ENCODE data around the gene HAS3.

Gene HAS3

DNA sequence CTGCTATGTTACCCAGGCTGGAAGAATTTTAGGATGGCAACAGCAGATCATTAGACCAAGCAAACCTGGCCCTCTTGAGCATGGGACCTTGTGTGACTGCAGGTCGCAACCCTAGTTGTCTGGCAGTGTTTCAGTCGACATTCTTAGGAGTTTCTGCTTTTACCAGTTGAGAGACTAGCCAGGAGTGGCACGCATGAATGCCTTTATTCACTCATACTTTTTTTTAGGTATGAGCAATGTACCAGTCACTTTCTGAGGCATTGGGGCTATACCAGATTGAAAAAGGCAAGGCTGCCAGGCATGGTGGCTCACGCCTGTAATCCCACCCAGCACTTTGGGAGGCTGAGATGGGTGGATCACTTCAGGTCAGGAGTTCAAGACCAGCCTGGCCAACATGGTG lies 28.2 kb upstream of the HAS3 start:
- H3K9ac ChIP-seq (ENCODE audit: low read length), result no peak overlapping the region
- no peaks in the 10 kb centered on the region for H3K4me1 ChIP-seq (ENCODE audit: insufficient read depth, low read length)
- H3K9me3 ChIP-seq (ENCODE audit: low read length), result no peaks in the 10 kb centered on the region
- no peaks in the 10 kb centered on the region for H3K36me3 ChIP-seq (ENCODE audit: insufficient read depth, low read length)
- no peak overlapping the region for H3K27ac ChIP-seq (ENCODE audit: low read depth, low read length)
- no peak overlapping the region for H3K4me3 ChIP-seq (ENCODE audit: low read depth in 1 of 2, low read length in 2 of 2)
- no peaks in the 10 kb centered on the region for H3K27me3 ChIP-seq (ENCODE audit: control insufficient read depth in 1 of 2, insufficient read depth in 2 of 2, low read length in 2 of 2)

DNA sequence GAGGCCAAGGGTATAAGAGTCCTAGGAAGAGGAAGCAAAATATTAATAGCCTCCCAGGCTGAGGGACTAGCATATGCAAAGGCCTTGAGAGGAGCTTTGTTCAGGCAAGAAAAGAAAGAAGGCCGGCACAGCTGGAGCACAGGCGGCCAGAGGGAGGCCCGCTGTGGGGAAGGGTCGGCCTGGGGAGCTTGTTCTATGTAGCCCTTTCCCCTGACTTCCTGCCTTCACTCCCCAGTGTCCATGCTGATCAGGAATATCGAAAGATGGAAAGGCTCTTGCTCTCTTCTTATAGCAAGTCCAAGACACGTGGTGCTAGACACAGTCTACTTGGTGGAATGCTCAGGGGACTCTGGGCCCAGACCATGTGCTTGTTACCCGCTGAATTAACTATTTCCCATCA lies 27.4 kb upstream of the HAS3 start:
- H3K9me3 ChIP-seq (ENCODE audit: low read length), result no peaks in the 10 kb centered on the region
- no peak overlapping the region for H3K4me3 ChIP-seq (ENCODE audit: low read depth in 1 of 2, low read length in 2 of 2)
- no peak overlapping the region for H3K9ac ChIP-seq (ENCODE audit: low read length)
- no peak overlapping the region for H3K27ac ChIP-seq (ENCODE audit: low read depth, low read length)
- H3K36me3 ChIP-seq (ENCODE audit: insufficient read depth, low read length), result no peaks in the 10 kb centered on the region
- no peaks in the 10 kb centered on the region for H3K27me3 ChIP-seq (ENCODE audit: control insufficient read depth in 1 of 2, insufficient read depth in 2 of 2, low read length in 2 of 2)
- no peaks in the 10 kb centered on the region for H3K4me1 ChIP-seq (ENCODE audit: insufficient read depth, low read length)

DNA sequence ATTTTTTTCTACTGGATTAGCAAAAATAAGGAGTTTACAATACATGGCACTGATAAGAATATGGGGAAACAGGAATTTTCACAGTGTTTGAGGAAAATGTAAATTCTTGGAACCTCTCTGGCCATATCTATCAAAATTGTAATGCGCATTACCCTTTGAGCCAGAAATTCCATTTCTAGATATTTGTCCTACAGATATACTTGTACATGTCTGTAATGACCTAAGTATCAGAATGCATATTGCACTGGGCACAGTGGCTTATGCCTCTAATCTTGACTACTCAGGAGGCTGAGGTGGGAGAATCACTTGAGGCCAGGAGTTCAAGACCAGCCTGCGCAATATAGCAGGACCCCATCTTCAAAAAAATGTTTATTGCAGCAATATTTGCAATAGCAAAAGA lies 25.8 kb upstream of the HAS3 start:
- Histone ChIP-seq H3K36me3 (ENCODE audit: insufficient read depth, low read length) (peaks cover 7% of the 10 kb centered on the region), H3K9ac (ENCODE audit: low read length) (no peak overlapping the region), H3K4me1 (ENCODE audit: insufficient read depth, low read length) (no peaks in the 10 kb centered on the region), H3K9me3 (ENCODE audit: low read length) (no peaks in the 10 kb centered on the region), H3K27me3 (ENCODE audit: control insufficient read depth in 1 of 2, insufficient read depth in 2 of 2, low read length in 2 of 2) (no peaks in the 10 kb centered on the region), H3K27ac (ENCODE audit: low read depth, low read length) (no peak overlapping the region), H3K4me3 (ENCODE audit: low read depth in 1 of 2, low read length in 2 of 2) (no peak overlapping the region)

DNA sequence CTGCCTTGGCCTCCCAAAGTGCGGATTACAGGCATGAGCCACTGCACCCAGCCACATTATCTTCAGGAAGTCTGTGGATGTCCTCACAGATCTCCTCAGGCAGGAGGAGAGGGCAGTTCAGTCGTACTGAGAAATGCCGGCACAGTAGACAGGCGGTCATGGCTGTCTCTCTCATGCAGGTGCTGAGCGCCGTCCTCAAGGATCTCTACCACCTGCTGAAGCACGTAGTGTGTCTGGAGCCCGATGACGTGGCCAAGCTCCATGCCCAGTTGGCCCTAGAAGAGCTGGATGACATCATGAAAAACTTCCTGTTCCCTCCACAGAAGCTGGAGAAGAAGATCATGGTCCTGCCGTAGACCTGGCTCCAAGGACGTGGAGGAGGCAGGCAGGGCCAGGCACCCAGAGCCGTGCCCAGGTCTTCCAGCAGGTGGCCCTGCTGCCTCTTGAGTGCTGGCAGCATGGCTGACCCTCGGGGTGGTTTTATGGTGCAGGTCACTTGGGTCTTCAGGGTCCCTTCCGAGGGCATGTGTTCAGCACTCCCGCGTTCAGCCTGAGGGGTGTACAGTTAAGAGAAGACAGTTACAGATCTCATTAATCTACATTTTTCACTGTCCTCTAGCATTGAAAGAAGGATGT lies 22.0 kb upstream of the HAS3 start:
- no peak overlapping the region for H3K27ac ChIP-seq (ENCODE audit: low read depth, low read length)
- H3K27me3 ChIP-seq (ENCODE audit: control insufficient read depth in 1 of 2, insufficient read depth in 2 of 2, low read length in 2 of 2), result no peaks in the 10 kb centered on the region
- H3K4me3 ChIP-seq (ENCODE audit: low read depth in 1 of 2, low read length in 2 of 2), result no peak overlapping the region
- H3K4me1 ChIP-seq (ENCODE audit: insufficient read depth, low read length), result no peaks in the 10 kb centered on the region
- H3K9ac ChIP-seq (ENCODE audit: low read length), result no peak overlapping the region
- peaks cover 7% of the 10 kb centered on the region for H3K36me3 ChIP-seq (ENCODE audit: insufficient read depth, low read length)
- H3K9me3 ChIP-seq (ENCODE audit: low read length), result no peaks in the 10 kb centered on the region

DNA sequence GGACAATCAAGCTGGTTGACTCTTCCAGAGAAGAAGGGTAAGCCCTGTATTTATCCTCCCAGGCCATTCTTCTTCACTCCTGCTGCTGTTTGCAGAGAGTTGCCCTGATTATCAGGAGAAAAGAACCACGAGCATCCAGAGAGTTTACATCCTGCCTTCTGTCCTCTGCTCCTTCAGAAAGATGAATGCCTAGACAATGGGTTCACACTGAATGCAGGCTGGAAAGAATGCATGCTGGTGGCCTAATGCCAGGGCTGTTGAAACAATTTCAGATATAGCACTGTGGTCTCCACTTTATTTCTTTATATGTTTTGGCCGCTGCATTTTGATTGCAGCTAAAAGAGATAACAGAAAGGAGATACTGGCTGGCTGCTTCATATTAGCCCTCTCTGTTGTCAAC lies 21.2 kb upstream of the HAS3 start:
- no peak overlapping the region for H3K4me3 ChIP-seq (ENCODE audit: low read depth in 1 of 2, low read length in 2 of 2)
- no peaks in the 10 kb centered on the region for H3K9me3 ChIP-seq (ENCODE audit: low read length)
- no peaks in the 10 kb centered on the region for H3K4me1 ChIP-seq (ENCODE audit: insufficient read depth, low read length)
- no peak overlapping the region for H3K27ac ChIP-seq (ENCODE audit: low read depth, low read length)
- peaks cover 7% of the 10 kb centered on the region for H3K36me3 ChIP-seq (ENCODE audit: insufficient read depth, low read length)
- no peak overlapping the region for H3K9ac ChIP-seq (ENCODE audit: low read length)
- no peaks in the 10 kb centered on the region for H3K27me3 ChIP-seq (ENCODE audit: control insufficient read depth in 1 of 2, insufficient read depth in 2 of 2, low read length in 2 of 2)

DNA sequence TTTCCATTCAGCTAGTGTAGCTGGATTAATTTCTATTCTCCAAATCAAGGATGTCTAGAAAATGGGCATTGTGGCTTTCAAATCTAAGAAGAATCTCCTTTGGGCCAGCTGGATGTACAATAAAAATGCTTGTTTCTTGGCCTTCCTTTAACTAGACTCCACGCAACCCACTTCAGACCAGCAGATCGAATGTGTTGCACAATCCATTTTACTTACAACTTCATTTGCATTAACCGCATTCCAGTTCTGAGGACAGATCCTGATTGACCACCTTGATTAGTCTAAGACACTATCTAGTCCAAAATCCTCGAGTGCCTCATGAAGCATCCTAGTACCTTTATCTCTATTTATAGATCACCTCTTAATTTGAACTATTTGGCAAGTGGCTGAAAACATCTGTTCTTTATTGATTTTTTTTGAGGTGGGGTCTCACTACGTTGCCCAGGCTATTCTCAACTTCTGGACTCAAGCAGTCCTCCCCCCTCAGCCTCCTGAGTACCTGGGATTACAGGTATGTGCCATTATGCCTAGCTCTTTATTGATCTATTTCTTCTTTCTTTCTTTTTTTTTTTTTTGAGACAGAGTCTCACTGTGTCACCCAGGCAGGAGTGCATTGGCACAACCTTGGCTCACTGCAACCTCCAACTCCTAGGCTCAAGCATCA lies 20.3 kb upstream of the HAS3 start:
- H3K9me3 ChIP-seq (ENCODE audit: low read length), result no peaks in the 10 kb centered on the region
- H3K27ac ChIP-seq (ENCODE audit: low read depth, low read length), result no peak overlapping the region
- no peaks in the 10 kb centered on the region for H3K27me3 ChIP-seq (ENCODE audit: control insufficient read depth in 1 of 2, insufficient read depth in 2 of 2, low read length in 2 of 2)
- H3K4me1 ChIP-seq (ENCODE audit: insufficient read depth, low read length), result no peaks in the 10 kb centered on the region
- H3K4me3 ChIP-seq (ENCODE audit: low read depth in 1 of 2, low read length in 2 of 2), result no peak overlapping the region
- no peak overlapping the region for H3K9ac ChIP-seq (ENCODE audit: low read length)
- peaks cover 7% of the 10 kb centered on the region for H3K36me3 ChIP-seq (ENCODE audit: insufficient read depth, low read length)

DNA sequence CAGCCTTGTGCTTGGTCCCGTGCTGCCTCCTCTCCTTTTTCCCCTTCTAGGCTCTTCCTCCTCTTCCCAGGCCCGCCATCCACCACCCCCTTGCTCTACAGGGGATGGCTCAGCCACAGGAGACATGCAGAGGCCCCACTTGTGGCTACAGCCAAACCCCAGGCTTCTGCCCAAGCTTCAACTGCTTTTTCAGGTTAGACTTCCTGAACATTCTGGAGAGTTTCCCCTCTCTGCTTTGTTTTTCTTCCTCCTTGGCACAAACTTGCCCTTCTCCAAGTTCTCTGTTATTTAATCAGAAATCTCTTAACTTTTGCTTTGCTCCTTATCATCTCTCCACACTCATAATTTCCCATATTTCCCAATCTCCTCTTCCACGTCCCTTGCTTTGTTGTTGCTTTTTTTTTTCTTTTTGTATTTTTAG lies 18.3 kb upstream of the HAS3 start:
- Histone ChIP-seq H3K4me1 (ENCODE audit: insufficient read depth, low read length) (no peaks in the 10 kb centered on the region), H3K9ac (ENCODE audit: low read length) (no peak overlapping the region), H3K27ac (ENCODE audit: low read depth, low read length) (no peak overlapping the region), H3K4me3 (ENCODE audit: low read depth in 1 of 2, low read length in 2 of 2) (no peak overlapping the region), H3K36me3 (ENCODE audit: insufficient read depth, low read length) (peaks cover 7% of the 10 kb centered on the region), H3K27me3 (ENCODE audit: control insufficient read depth in 1 of 2, insufficient read depth in 2 of 2, low read length in 2 of 2) (no peaks in the 10 kb centered on the region), H3K9me3 (ENCODE audit: low read length) (no peaks in the 10 kb centered on the region)

DNA sequence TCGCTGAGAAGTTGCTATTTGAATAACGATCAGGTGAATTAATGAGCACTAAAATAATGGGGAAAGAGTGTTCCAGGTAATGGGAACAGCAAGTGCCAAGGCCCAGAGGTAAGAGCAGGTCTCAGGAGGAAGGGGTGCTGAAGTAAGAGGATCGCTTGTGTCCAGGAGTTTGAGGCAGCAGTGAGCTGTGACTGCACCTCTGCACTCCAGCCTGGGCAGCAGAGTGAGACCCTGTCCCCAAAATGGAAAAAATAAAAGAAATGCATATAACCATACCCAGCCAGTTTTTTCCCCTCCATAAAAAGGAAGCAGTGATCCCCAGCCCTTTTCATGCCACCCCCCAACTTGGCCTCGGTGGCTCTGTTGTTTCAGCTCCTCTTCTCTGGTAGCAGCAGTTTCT lies 16.8 kb upstream of the HAS3 start:
- Histone ChIP-seq H3K9me3 (ENCODE audit: low read length) (no peaks in the 10 kb centered on the region), H3K4me1 (ENCODE audit: insufficient read depth, low read length) (no peaks in the 10 kb centered on the region), H3K9ac (ENCODE audit: low read length) (no peak overlapping the region), H3K4me3 (ENCODE audit: low read depth in 1 of 2, low read length in 2 of 2) (no peak overlapping the region), H3K36me3 (ENCODE audit: insufficient read depth, low read length) (peaks cover 7% of the 10 kb centered on the region), H3K27ac (ENCODE audit: low read depth, low read length) (no peak overlapping the region), H3K27me3 (ENCODE audit: control insufficient read depth in 1 of 2, insufficient read depth in 2 of 2, low read length in 2 of 2) (no peaks in the 10 kb centered on the region)

DNA sequence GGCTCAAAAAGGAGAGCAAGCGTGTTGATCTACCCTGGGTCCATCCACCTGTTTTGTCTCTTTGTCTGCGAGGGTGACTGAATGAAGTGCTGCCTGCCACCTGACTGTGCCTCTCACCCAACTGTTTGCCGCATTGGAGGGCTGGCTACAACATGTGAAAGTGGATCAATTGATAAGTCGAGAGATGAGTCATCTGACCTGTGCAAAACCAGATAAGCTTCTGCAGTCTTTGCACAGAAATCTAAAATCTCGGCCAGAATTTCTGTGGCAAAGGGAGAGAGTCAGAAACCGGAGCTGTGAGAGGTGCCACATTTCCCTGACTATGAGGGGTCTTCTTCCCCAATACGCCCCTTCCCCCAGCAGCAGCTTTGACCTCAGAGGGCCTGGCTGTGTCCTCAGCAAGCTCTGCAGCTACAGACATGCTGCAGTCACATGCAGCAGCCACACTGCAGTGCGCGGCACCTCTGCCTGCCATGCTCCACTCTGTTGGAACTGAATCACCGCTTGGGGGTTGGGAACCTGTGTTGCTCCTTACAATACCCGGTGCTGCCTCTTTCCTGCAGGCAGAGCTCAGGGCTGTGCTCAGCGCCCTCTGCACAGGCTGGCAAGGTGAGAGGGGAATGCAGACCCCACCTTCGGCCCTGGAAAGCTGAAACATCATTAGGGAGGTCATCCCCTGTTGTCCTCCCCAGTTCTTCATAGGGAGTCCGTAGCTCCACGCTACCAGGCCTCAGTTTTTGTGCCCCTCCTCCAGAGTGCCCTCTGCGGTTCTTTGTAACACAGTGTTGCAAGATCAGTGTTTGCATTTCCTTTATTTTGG lies 16.2 kb upstream of the HAS3 start:
- H3K9ac ChIP-seq (ENCODE audit: low read length), result no peak overlapping the region
- no peak overlapping the region for H3K27ac ChIP-seq (ENCODE audit: low read depth, low read length)

DNA sequence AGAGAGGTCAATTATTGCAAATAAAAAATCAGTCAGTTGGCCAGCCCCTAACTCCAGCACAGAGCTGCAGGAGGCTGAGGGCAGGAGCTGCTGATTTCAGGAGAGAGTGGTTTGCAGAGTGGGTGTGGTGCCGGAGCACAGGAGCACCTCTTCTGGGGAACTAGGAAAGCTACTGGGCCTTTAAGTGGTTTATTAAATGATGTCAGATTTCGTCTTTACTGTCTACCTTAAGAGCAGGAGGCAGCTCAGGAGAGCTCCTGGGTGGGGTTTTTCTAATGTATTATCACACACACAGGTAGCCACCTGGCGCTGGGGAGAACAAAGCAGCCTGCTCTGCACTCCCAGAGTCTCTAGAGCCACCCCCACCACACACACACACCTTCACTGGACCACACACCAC lies 11.5 kb upstream of the HAS3 start:
- H3K9me3 ChIP-seq (ENCODE audit: low read length), result no peaks in the 10 kb centered on the region
- H3K4me1 ChIP-seq (ENCODE audit: insufficient read depth, low read length), result no peaks in the 10 kb centered on the region
- no peaks in the 10 kb centered on the region for H3K27me3 ChIP-seq (ENCODE audit: control insufficient read depth in 1 of 2, insufficient read depth in 2 of 2, low read length in 2 of 2)
- H3K36me3 ChIP-seq (ENCODE audit: insufficient read depth, low read length), result no peaks in the 10 kb centered on the region
- no peak overlapping the region for H3K27ac ChIP-seq (ENCODE audit: low read depth, low read length)
- no peak overlapping the region for H3K4me3 ChIP-seq (ENCODE audit: low read depth in 1 of 2, low read length in 2 of 2)
- no peak overlapping the region for H3K9ac ChIP-seq (ENCODE audit: low read length)

More for the DNA sequence above, 16.2 kb upstream of the HAS3 start:
- Histone ChIP-seq H3K4me3 (ENCODE audit: low read depth in 1 of 2, low read length in 2 of 2) (no peak overlapping the region), H3K9me3 (ENCODE audit: low read length) (no peaks in the 10 kb centered on the region), H3K27me3 (ENCODE audit: control insufficient read depth in 1 of 2, insufficient read depth in 2 of 2, low read length in 2 of 2) (no peaks in the 10 kb centered on the region), H3K36me3 (ENCODE audit: insufficient read depth, low read length) (peaks cover 2% of the 10 kb centered on the region), H3K4me1 (ENCODE audit: insufficient read depth, low read length) (no peaks in the 10 kb centered on the region)

DNA sequence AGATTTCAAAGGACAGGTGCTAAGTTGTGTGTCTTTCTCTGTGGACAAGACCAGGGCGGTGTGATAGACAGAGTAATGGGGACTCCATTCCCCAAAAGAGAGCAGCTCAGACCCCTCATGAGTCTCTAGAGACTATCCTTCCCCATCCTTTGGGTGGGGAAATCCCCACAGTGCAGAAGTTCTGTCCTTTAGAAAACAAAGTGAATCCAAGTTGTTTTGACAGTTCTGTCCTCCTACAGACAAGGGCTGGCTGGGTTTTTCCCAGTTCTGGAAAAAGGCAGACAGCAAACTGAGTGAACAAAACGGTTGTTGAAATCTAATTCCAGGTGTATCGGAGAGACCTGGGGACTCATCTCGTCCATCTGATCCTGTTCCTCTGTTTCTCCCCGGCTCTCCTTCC lies 11.0 kb upstream of the HAS3 start:
- H3K36me3 ChIP-seq (ENCODE audit: insufficient read depth, low read length), result no peaks in the 10 kb centered on the region
- H3K4me1 ChIP-seq (ENCODE audit: insufficient read depth, low read length), result no peaks in the 10 kb centered on the region
- no peak overlapping the region for H3K4me3 ChIP-seq (ENCODE audit: low read depth in 1 of 2, low read length in 2 of 2)
- H3K27ac ChIP-seq (ENCODE audit: low read depth, low read length), result no peak overlapping the region
- no peak overlapping the region for H3K9ac ChIP-seq (ENCODE audit: low read length)
- H3K9me3 ChIP-seq (ENCODE audit: low read length), result no peaks in the 10 kb centered on the region
- H3K27me3 ChIP-seq (ENCODE audit: control insufficient read depth in 1 of 2, insufficient read depth in 2 of 2, low read length in 2 of 2), result no peaks in the 10 kb centered on the region
